Vagina (tissue), 2 donors: ENCODE data around the gene GRPEL2.

ENCODE experiments used
- POLR2AphosphoS5 ChIP-seq, 2 donors: sonication (generic); formaldehyde crosslinking; IDR thresholded peaks; one replicate each; pipeline ENCODE4 v1.9.0; 2017; ENCODE audit warnings: antibody characterized with exemption in 2 of 2, mild to moderate bottlenecking in 2 of 2, low read depth in 1 of 2; ENCODE audit not compliant: insufficient read depth in 1 of 2
- TF ChIP-seq, protein P1 (sequence below), 3 experiments: fragments of 450-650 bp in 2 of 3; fragments of 200-600 bp in 1 of 3; sonication (generic) in 1 of 3; IDR thresholded peaks; one replicate each; pipeline ENCODE4 v1.5.1; 2017 to 2019; ENCODE audit warnings: antibody characterized with exemption in 3 of 3, mild to moderate bottlenecking in 2 of 3, moderate library complexity in 2 of 3

- TF ChIP-seq, protein P1, sequence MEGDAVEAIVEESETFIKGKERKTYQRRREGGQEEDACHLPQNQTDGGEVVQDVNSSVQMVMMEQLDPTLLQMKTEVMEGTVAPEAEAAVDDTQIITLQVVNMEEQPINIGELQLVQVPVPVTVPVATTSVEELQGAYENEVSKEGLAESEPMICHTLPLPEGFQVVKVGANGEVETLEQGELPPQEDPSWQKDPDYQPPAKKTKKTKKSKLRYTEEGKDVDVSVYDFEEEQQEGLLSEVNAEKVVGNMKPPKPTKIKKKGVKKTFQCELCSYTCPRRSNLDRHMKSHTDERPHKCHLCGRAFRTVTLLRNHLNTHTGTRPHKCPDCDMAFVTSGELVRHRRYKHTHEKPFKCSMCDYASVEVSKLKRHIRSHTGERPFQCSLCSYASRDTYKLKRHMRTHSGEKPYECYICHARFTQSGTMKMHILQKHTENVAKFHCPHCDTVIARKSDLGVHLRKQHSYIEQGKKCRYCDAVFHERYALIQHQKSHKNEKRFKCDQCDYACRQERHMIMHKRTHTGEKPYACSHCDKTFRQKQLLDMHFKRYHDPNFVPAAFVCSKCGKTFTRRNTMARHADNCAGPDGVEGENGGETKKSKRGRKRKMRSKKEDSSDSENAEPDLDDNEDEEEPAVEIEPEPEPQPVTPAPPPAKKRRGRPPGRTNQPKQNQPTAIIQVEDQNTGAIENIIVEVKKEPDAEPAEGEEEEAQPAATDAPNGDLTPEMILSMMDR (IDR thresholded peaks at IDR 0.05) = no peak
- TF ChIP-seq POLR2AphosphoS5 (IDR thresholded peaks at IDR 0.05; ENCODE audit: insufficient read depth in 1 of 2, low read depth in 1 of 2) = no peak
These were observed 22.8 kb upstream of the GRPEL2 start for GRCh38 chr5:149322518-149322917.
